Measurements from ENCODE around the gene UNC5CL. TPM values are rescaled to one million over a fixed set of nuclear protein-coding genes. Genes with fewer than 3 reads are reported as not detected.

UNC5CL gene
- total and polyA plus RNA-seq, 2 of the 8 experiments (the other 6 are each of a cell fraction or from before 2014, with no cell fraction given): 1.3 to 1.7 TPM

- H2AK5ac ChIP-seq (ENCODE audit: low read depth, low read length): no peak overlapping the region
- H4K5ac ChIP-seq (ENCODE audit: insufficient read length, low read depth, low read length): no peak overlapping the region
- H2BK20ac ChIP-seq (ENCODE audit: low read length): no peak overlapping the region
- H3K27ac ChIP-seq (ENCODE audit: low read depth, low read length): no peak overlapping the region
- no peak overlapping the region for H3K4ac ChIP-seq (replicated peaks; ENCODE audit: insufficient read length, low read depth, low read length)
- peaks cover 6% of the 10 kb centered on the region for H3K23me2 ChIP-seq (ENCODE audit: low read depth, low read length)
- ChIA-PET CTCF (ENCODE audit: partially characterized antibody) (no interaction called here), POLR2A (ENCODE audit: partially characterized antibody) (no interaction called here)
- H2BK15ac ChIP-seq (ENCODE audit: low read length): no peak overlapping the region
- H3K18ac ChIP-seq (ENCODE audit: extremely low read depth, low read length): no peak overlapping the region
- no peak overlapping the region for H4K91ac ChIP-seq (replicated peaks; ENCODE audit: insufficient read length, low read length)
- TF ChIP-seq POLR2A (IDR thresholded peaks at IDR 0.05; ENCODE audit: control extremely low read depth in 1 of 2, low read depth in 2 of 2, low read length in 2 of 2): no peak
- no peak overlapping the region for H2AFZ ChIP-seq (ENCODE audit: low read length)
- H2BK12ac ChIP-seq (ENCODE audit: low read depth, low read length): no peak overlapping the region
- H4K8ac ChIP-seq (ENCODE audit: extremely low read depth, insufficient read depth, low read length): no peak overlapping the region
- no peaks in the 10 kb centered on the region for H3K9me3 ChIP-seq (ENCODE audit: insufficient read depth in 2 of 2, low read depth in 1 of 2, low read length in 1 of 2)
- WGBS, 2 experiments (ENCODE audit: extremely low coverage in 1 of 2, insufficient coverage in 1 of 2, insufficient read length in 1 of 2, insufficient replicate concordance in 2 of 2, low coverage in 1 of 2, low lambda C conversion rate in 2 of 2, missing lambda C conversion rate in 1 of 2): 95% methylated on average over 3 of the region's 3 CpGs; no CpG with 5 or more reads in 1 of the 2 experiments
- no peak for DNase-seq (ENCODE audit: low read depth in 1 of 2, low spot score in 2 of 2)
- no peak overlapping the region for H3K4me3 ChIP-seq (ENCODE audit: extremely low read depth in 1 of 4, insufficient read depth in 2 of 4, low read depth in 3 of 4, low read length in 4 of 4)
- no peak overlapping the region for H3K4me2 ChIP-seq (ENCODE audit: insufficient read depth in 1 of 2, low read depth in 2 of 2, low read length in 2 of 2)
- H3K23ac ChIP-seq (ENCODE audit: insufficient read length): no peak overlapping the region
- peaks cover 3 to 11% of the 10 kb centered on the region in 2 experiments for H4K20me1 ChIP-seq (replicated peaks in 1 of 2; ENCODE audit: control insufficient read depth in 1 of 2, insufficient read depth in 2 of 2, low read length in 2 of 2)
- H3K56ac ChIP-seq (replicated peaks; ENCODE audit: insufficient read length, low read depth, low read length): no peak overlapping the region
- peaks cover 0 to 5% (median 2%) of the 10 kb centered on the region in 4 experiments; a peak in 3 of 7 replicates for H3K4me1 ChIP-seq (replicated peaks in 1 of 4; ENCODE audit: control insufficient read depth in 3 of 4, insufficient read depth in 4 of 4, low read length in 3 of 4)
- no peak overlapping the region for H2BK5ac ChIP-seq (ENCODE audit: low read depth, low read length)
- H3K79me1 ChIP-seq (ENCODE audit: low read depth, low read length): no peaks in the 10 kb centered on the region; the same call in 1 of the 2 replicates
- H2BK120ac ChIP-seq (replicated peaks; ENCODE audit: low read depth, low read length): no peak overlapping the region
- H3K9ac ChIP-seq (replicated peaks in 1 of 4; ENCODE audit: extremely low read depth in 1 of 4, low read depth in 3 of 4, low read length in 3 of 4): no peak overlapping the region
- no peak for FAIRE-seq
- H3K36me3 ChIP-seq (ENCODE audit: control insufficient read depth in 2 of 4, insufficient read depth in 4 of 4, low read length in 3 of 4): peaks cover 10 to 38% (median 26%) of the 10 kb centered on the region in 4 experiments
- peaks cover 41 to 92% of the 10 kb centered on the region in 2 experiments for H3K79me2 ChIP-seq (ENCODE audit: control insufficient read depth in 1 of 2, insufficient read depth in 2 of 2, low read length in 2 of 2)
- H3K14ac ChIP-seq (ENCODE audit: insufficient read length): no peak overlapping the region
- H3K27me3 ChIP-seq (replicated peaks in 1 of 4; ENCODE audit: control insufficient read depth in 3 of 4, extremely low read depth in 1 of 4, insufficient read depth in 3 of 4, low read length in 3 of 4): no peaks in the 10 kb centered on the region
Measured at GRCh38 chr6:41078101-41078500, 39.1 kb upstream of the UNC5CL start.

Measured in H1 (cell line).